Mesothelial cell of epicardium (in vitro differentiated cells): Measurements from ENCODE around the gene CIDEB. TPM values are rescaled to one million over a fixed set of nuclear protein-coding genes. Genes with fewer than 3 reads are reported as not detected.
"Not testable (repeated sequence)": the region's sequence is repeated elsewhere in the genome, so short reads cannot be mapped to it uniquely, and the experiment has no call there.

Experiments used
- DNase-seq, 2 experiments: peaks; one replicate each; pipeline ENCODE4 v3.0.0; 2021; ENCODE audit warnings: low spot score in 2 of 2; ENCODE audit not compliant: unreplicated experiment in 2 of 2
- H3K27ac Mint-ChIP-seq: 2 replicates; pipeline ENCODE4 v1.8.0; 2021; ENCODE audit warnings: mixed read lengths
- H3K27me3 Mint-ChIP-seq: 2 replicates; pipeline ENCODE4 v1.8.0; 2021; ENCODE audit warnings: low read depth, mixed read lengths
- H3K36me3 Mint-ChIP-seq: 2 replicates; pipeline ENCODE4 v1.8.0; 2021; ENCODE audit warnings: mixed read lengths
- H3K4me1 Mint-ChIP-seq: 2 replicates; pipeline ENCODE4 v1.8.0; 2021; ENCODE audit warnings: mixed read lengths
- H3K4me3 Mint-ChIP-seq: 2 replicates; pipeline ENCODE4 v1.8.0; 2021; ENCODE audit warnings: mild to moderate bottlenecking, moderate library complexity, mixed read lengths
- H3K9me3 Mint-ChIP-seq: 2 replicates; pipeline ENCODE4 v1.8.0; 2021; ENCODE audit warnings: mixed read lengths
- total RNA-seq: library from RNA; stranded (reverse); gene quantifications from 3 replicates; pipeline ENCODE4 v1.2.1, GENCODE V29; 2021
- TF ChIP-seq, protein P1 (sequence below): fragments of 200-600 bp; sonication (generic); IDR thresholded peaks from one replicate; pipeline ENCODE4 v1.5.0; 2021; ENCODE audit warnings: antibody characterized with exemption; ENCODE audit not compliant: unreplicated experiment

The CIDEB gene
- total RNA-seq: not detected in 3 replicates

DNA sequence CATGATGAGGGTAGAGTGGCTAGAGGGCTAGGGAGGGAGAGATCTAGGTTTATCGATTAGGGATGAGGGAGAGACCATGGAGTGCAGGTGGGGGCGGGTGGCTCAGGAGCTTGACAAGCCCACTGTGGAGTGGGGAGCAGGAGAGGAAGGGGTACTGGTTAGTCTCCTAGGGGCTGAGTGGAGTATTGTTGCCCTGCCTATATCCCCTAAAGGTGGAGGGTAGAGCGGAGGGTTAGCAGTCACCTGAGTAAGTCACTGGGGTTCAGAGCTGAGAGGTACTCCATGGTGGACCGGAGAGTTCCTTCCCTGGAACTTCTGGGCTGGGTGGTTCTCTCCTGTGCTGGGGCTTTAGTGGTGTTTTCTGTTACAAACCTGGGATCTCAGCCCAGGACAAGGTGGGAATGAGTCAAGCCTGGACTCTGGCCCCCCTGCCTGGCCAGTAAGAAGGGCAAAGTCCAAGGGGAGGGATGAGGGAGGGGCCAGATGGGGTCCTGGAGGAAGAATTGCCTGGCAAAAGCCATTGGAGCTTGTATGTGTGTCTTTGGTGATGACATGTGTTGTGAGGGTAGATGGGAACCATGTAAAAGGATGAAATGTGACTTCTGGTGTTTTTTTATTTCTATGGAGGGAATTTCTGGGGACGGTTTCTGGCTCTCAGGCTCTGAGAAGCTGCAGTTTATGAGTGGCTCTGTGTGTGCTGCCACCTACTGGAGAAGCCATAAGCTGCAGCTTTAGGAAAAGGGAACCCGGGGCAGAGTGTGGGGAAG, at the start of gene CIDEB:
Gene CIDEB, minus strand, starts transcription at position 403 of the 767 bp plus-strand sequence. Its CDS starts 119 bp downstream, at position 284.
- Mint-ChIP-seq H3K4me1 (peaks cover 2% of the 10 kb centered on the region), H3K27ac (no peak within 1 kb of the TSS), H3K36me3 (peaks cover 26% of the 10 kb centered on the region), H3K9me3 (no peaks in the 10 kb centered on the region), H3K4me3 (no peak within 1 kb of the TSS), H3K27me3 (no peaks in the 10 kb centered on the region)
- TF ChIP-seq, protein P1, sequence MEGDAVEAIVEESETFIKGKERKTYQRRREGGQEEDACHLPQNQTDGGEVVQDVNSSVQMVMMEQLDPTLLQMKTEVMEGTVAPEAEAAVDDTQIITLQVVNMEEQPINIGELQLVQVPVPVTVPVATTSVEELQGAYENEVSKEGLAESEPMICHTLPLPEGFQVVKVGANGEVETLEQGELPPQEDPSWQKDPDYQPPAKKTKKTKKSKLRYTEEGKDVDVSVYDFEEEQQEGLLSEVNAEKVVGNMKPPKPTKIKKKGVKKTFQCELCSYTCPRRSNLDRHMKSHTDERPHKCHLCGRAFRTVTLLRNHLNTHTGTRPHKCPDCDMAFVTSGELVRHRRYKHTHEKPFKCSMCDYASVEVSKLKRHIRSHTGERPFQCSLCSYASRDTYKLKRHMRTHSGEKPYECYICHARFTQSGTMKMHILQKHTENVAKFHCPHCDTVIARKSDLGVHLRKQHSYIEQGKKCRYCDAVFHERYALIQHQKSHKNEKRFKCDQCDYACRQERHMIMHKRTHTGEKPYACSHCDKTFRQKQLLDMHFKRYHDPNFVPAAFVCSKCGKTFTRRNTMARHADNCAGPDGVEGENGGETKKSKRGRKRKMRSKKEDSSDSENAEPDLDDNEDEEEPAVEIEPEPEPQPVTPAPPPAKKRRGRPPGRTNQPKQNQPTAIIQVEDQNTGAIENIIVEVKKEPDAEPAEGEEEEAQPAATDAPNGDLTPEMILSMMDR: peak; percentile 82
- peak in 1 of 2 experiments; percentile 72 for DNase-seq

- Mint-ChIP-seq H3K4me3 (no peak overlapping the region), H3K4me1 (peaks cover 4% of the 10 kb centered on the region), H3K27me3 (peaks cover 30% of the 10 kb centered on the region), H3K9me3 (peaks cover 4% of the 10 kb centered on the region), H3K27ac (no peak overlapping the region), H3K36me3 (no peaks in the 10 kb centered on the region)
- TF ChIP-seq, protein P1: no peak
- DNase-seq: no peak
These were observed 48.4 kb upstream of the CIDEB start for GRCh38 chr14:24356208-24356607.

DNA sequence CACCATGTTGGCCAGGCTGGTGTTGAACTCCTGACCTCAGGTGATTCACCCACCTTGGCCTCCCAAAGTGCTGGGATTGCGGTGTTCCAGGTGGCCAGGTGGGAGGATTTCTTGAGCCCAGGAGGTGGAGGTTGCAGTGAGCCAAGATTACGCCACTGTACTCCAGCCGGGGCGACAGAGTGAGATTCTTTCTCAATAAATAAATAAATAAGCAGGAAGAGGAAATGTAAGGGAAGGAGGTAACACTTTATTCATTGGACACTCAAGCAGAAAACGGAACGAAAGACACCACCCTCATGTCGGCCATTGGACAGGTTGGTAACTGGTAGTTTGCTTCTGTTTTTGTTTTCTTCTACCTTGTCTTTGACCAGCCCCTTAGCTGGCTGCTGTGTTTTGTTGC, 47.2 kb upstream of the CIDEB start:
- no peak overlapping the region for H3K4me3 Mint-ChIP-seq
- H3K9me3 Mint-ChIP-seq: no peaks in the 10 kb centered on the region
- peaks cover 4% of the 10 kb centered on the region for H3K4me1 Mint-ChIP-seq
- H3K36me3 Mint-ChIP-seq: no peaks in the 10 kb centered on the region
- TF ChIP-seq, protein P1: no peak
- DNase-seq: no peak
- H3K27ac Mint-ChIP-seq: no peak overlapping the region
- H3K27me3 Mint-ChIP-seq: peaks cover 42% of the 10 kb centered on the region

GRCh38 chr14:24354482-24354825, 46.7 kb upstream of the CIDEB start:
- not testable (repeated sequence) for H3K4me1 Mint-ChIP-seq, H3K9me3 Mint-ChIP-seq, H3K36me3 Mint-ChIP-seq, DNase-seq, H3K27ac Mint-ChIP-seq, H3K4me3 Mint-ChIP-seq
- peaks cover 47% of the 10 kb centered on the region for H3K27me3 Mint-ChIP-seq

- peaks cover 54% of the 10 kb centered on the region for H3K27me3 Mint-ChIP-seq
- H3K9me3 Mint-ChIP-seq: no peaks in the 10 kb centered on the region
- no peak overlapping the region for H3K27ac Mint-ChIP-seq
- DNase-seq: no peak
- TF ChIP-seq, protein P1: no peak
- H3K4me1 Mint-ChIP-seq: peaks cover 4% of the 10 kb centered on the region
- no peaks in the 10 kb centered on the region for H3K36me3 Mint-ChIP-seq
- H3K4me3 Mint-ChIP-seq: no peak overlapping the region
These were observed 46.0 kb upstream of the CIDEB start for GRCh38 chr14:24353559-24354481.

DNA sequence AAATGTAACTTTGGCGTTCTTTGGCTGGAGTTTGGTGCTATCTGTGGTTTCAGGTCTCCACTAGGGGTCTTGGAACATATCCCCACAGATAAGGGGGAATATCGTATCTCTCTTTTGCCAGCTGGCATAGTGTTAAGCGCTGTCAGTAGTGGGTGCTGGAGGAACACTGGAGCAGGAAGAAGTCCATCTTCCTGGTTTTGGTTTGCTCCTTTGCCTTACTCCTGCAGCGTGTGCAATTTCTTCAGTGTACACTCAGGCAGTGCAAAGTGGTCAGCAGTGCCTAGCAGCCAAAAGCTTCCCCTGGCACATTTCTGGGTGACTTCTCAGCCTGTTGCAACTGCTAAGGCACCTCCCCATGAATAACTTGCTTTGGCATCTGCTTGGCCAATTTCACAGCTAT, 43.7 kb upstream of the CIDEB start:
- no peak overlapping the region for H3K4me3 Mint-ChIP-seq
- TF ChIP-seq, protein P1: no peak
- no peak for DNase-seq
- H3K27me3 Mint-ChIP-seq: peaks cover 61% of the 10 kb centered on the region
- H3K27ac Mint-ChIP-seq: no peak overlapping the region
- no peaks in the 10 kb centered on the region for H3K9me3 Mint-ChIP-seq
- peaks cover 4% of the 10 kb centered on the region for H3K4me1 Mint-ChIP-seq
- H3K36me3 Mint-ChIP-seq: no peaks in the 10 kb centered on the region
